Lower lobe of right lung (tissue), 2 donors: Measurements from ENCODE around the gene NMRK2. TPM values are rescaled to one million over a fixed set of nuclear protein-coding genes. Genes with fewer than 3 reads are reported as not detected.
"Not testable (repeated sequence)": the region's sequence is repeated elsewhere in the genome, so short reads cannot be mapped to it uniquely, and the experiment has no call there.

Experiments used
- ATAC-seq, 2 donors: fragments of 200-7000 bp; cut with Tn5 transposase; one replicate each; pipeline ENCODE4 v1.9.1; 2020 to 2022; ENCODE audit warnings: mild to moderate bottlenecking in 2 of 2, moderate library complexity in 2 of 2
- DNase-seq: peaks from one replicate; pipeline ENCODE4 v3.0.0-alpha.2; 2020
- H3K27ac ChIP-seq: fragments of 200-600 bp; one replicate; pipeline ENCODE4 v1.8.0; 2022
- H3K27me3 ChIP-seq: fragments of 200-600 bp; one replicate; pipeline ENCODE4 v1.8.0; 2022; ENCODE audit warnings: low read depth
- H3K36me3 ChIP-seq: fragments of 200-600 bp; one replicate; pipeline ENCODE4 v1.8.0; 2022; ENCODE audit warnings: mild to moderate bottlenecking
- H3K4me1 ChIP-seq: fragments of 200-600 bp; one replicate; pipeline ENCODE4 v1.8.0; 2022
- H3K4me3 ChIP-seq: fragments of 200-600 bp; one replicate; pipeline ENCODE4 v1.8.0; 2022; ENCODE audit warnings: mild to moderate bottlenecking
- H3K9me3 ChIP-seq: fragments of 200-600 bp; one replicate; pipeline ENCODE4 v1.8.0; 2022
- CTCF ChIP-seq: fragments of 200-600 bp; IDR thresholded peaks from one replicate; pipeline ENCODE4 v1.8.0; 2022; ENCODE audit warnings: antibody characterized with exemption, mild to moderate bottlenecking
- intact Hi-C: fragments of 100-400 bp; cut with DNase I; formaldehyde crosslinking; loops from one replicate; pipeline ENCODE4 v1.11.0; 2022
- total RNA-seq: library from RNA; stranded (reverse); fragmentation: NEBNext Ultra II Directional; extraction: Animal tissue kit (Norgen Biotek cat#: 25700); gene quantifications from one replicate; pipeline ENCODE4 v1.2.1, GENCODE V29; 2021
- donor health status: DM: no; HTN: yes; CAD: no; lungs with severe emphysema.

NMRK2 gene
- total RNA-seq, 1 donor from 2014 or later: not detected

GRCh38 chr19:3949997-3950859 lies 17.4 kb downstream of the NMRK2 start:
- intact Hi-C loops: no loop called here
- Histone ChIP-seq H3K36me3 (no peaks in the 10 kb centered on the region), H3K4me1 (peaks cover 6% of the 10 kb centered on the region), H3K9me3 (no peaks in the 10 kb centered on the region), H3K27ac (peak overlapping the region; percentile 49), H3K4me3 (no peak overlapping the region), H3K27me3 (no peaks in the 10 kb centered on the region)
- ATAC-seq (no peak), DNase-seq (no peak)
- no peak for TF ChIP-seq CTCF

- Histone ChIP-seq H3K36me3 (peaks cover 7% of the 10 kb centered on the region), H3K4me3 (peak overlapping the region; percentile 29), H3K4me1 (peaks cover 6% of the 10 kb centered on the region), H3K27ac (peak overlapping the region; percentile 49), H3K27me3 (no peaks in the 10 kb centered on the region), H3K9me3 (no peaks in the 10 kb centered on the region)
- no peak for TF ChIP-seq CTCF
- DNase-seq: no peak
- intact Hi-C loops: no loop called here
- ATAC-seq: peak; percentile 4 to 30
Measured at GRCh38 chr19:3950871-3951861, 18.3 kb downstream of the NMRK2 start.

GRCh38 chr19:3952755-3953276 lies 19.9 kb downstream of the NMRK2 start:
- H3K27ac ChIP-seq, ATAC-seq: not testable (repeated sequence)

GRCh38 chr19:3954107-3954506 lies 21.2 kb downstream of the NMRK2 start:
- ATAC-seq (peak in 1 of 2 donors; percentile 20), DNase-seq (no peak)
- no peak overlapping the region for H3K27ac ChIP-seq
- no peaks in the 10 kb centered on the region for H3K9me3 ChIP-seq
- H3K36me3 ChIP-seq: peaks cover 32% of the 10 kb centered on the region
- no peak for TF ChIP-seq CTCF
- H3K27me3 ChIP-seq: no peaks in the 10 kb centered on the region
- intact Hi-C loops: no loop called here
- H3K4me1 ChIP-seq: peaks cover 6% of the 10 kb centered on the region
- no peak overlapping the region for H3K4me3 ChIP-seq

More at GRCh38 chr19:3952755-3953276, 19.9 kb downstream of the NMRK2 start:
- H3K4me1 ChIP-seq, intact Hi-C loops, H3K27me3 ChIP-seq, DNase-seq, H3K4me3 ChIP-seq, H3K9me3 ChIP-seq: not testable (repeated sequence)
- peaks cover 19% of the 10 kb centered on the region for H3K36me3 ChIP-seq

GRCh38 chr19:3955276-3955675 lies 22.4 kb downstream of the NMRK2 start:
- H3K9me3 ChIP-seq, H3K27me3 ChIP-seq, H3K4me1 ChIP-seq, H3K4me3 ChIP-seq, intact Hi-C loops, H3K27ac ChIP-seq, DNase-seq, ATAC-seq: not testable (repeated sequence)
- H3K36me3 ChIP-seq: peaks cover 43% of the 10 kb centered on the region

GRCh38 chr19:3955688-3956087 lies 22.8 kb downstream of the NMRK2 start:
- H3K9me3 ChIP-seq: no peaks in the 10 kb centered on the region
- ATAC-seq (no peak), DNase-seq (no peak)
- intact Hi-C loops: no loop called here
- H3K36me3 ChIP-seq: peaks cover 47% of the 10 kb centered on the region
- no peak overlapping the region for H3K4me3 ChIP-seq
- TF ChIP-seq CTCF: no peak
- peaks cover 3% of the 10 kb centered on the region for H3K4me1 ChIP-seq
- H3K27ac ChIP-seq: no peak overlapping the region
- H3K27me3 ChIP-seq: no peaks in the 10 kb centered on the region
